ENCODE measurements around the gene FANCE. TPM values are rescaled to one million over a fixed set of nuclear protein-coding genes. Genes with fewer than 3 reads are reported as not detected.
"Not testable (repeated sequence)": the region's sequence is repeated elsewhere in the genome, so short reads cannot be mapped to it uniquely, and the experiment has no call there.

Gene FANCE
- total and polyA plus RNA-seq, 2 donors (not counting 1 experiment from before 2014, with no cell fraction given), result 9.2 to 12.8 TPM

- Mint-ChIP-seq H3K9me3 (ENCODE audit: insufficient read depth) (no peaks in the 10 kb centered on the region), H3K4me3 (no peak overlapping the region), H3K27ac (no peak overlapping the region), H3K4me1 (no peaks in the 10 kb centered on the region), H3K27me3 (no peaks in the 10 kb centered on the region)
- Histone ChIP-seq H3K27ac (ENCODE audit: low read length in 2 of 2) (no peak overlapping the region), H4K20me1 (ENCODE audit: control insufficient read depth, insufficient read depth, low read length, poor library complexity, severe bottlenecking) (no peaks in the 10 kb centered on the region), H3K9ac (ENCODE audit: low read length) (no peak overlapping the region), H2AFZ (ENCODE audit: insufficient read depth, low read depth, low read length, poor library complexity, severe bottlenecking) (no peak overlapping the region), H3K4me2 (replicated peaks; ENCODE audit: low read depth, low read length, poor library complexity, severe bottlenecking) (no peak overlapping the region), H3K9me3 (ENCODE audit: control extremely low read depth in 1 of 3, control insufficient read depth in 2 of 3, insufficient read depth in 1 of 3, low read length in 2 of 3) (no peaks in the 10 kb centered on the region), H3K4me1 (ENCODE audit: control insufficient read depth in 2 of 2, insufficient read depth in 2 of 2, low read length in 2 of 2) (no peaks in the 10 kb centered on the region), H3K79me2 (ENCODE audit: control insufficient read depth, insufficient read depth, low read length) (no peaks in the 10 kb centered on the region), H3K36me3 (replicated peaks in 1 of 2; ENCODE audit: control extremely low read depth in 1 of 2, control insufficient read depth in 1 of 2, extremely low read depth in 1 of 2, insufficient read depth in 2 of 2, low read length in 1 of 2) (no peaks in the 10 kb centered on the region), H3K4me3 (ENCODE audit: control extremely low read depth in 1 of 5, extremely low read depth in 1 of 5, insufficient read depth in 1 of 5, low read depth in 2 of 5, low read length in 4 of 5) (no peak overlapping the region), H3K27me3 (replicated peaks in 1 of 4; ENCODE audit: control extremely low read depth in 1 of 4, control insufficient read depth in 3 of 4, insufficient read depth in 4 of 4, low read length in 3 of 4) (no peaks in the 10 kb centered on the region)
- DNase-seq, result no peak
- CTCF ChIA-PET, result no interaction called here
- WGBS (ENCODE audit: insufficient coverage), result 94% methylated on average over 5 of the region's 8 CpGs
- no peak for TF ChIP-seq CTCF (IDR thresholded peaks at IDR 0.05)
- no peak for TF ChIP-seq EZH2 (IDR thresholded peaks at IDR 0.05; ENCODE audit: borderline replicate concordance, insufficient read depth, low read depth, low read length, poor library complexity, severe bottlenecking)
- no peak for ATAC-seq (ENCODE audit: low read depth)
- intact Hi-C loops (cut with micrococcal nuclease), result no loop called here
- POLR2A ChIA-PET, result no interaction called here
Measured at GRCh38 chr6:35436071-35436857, 15.9 kb upstream of the FANCE start.

- H3K9ac ChIP-seq (ENCODE audit: low read length); H3K4me3 ChIP-seq (ENCODE audit: control extremely low read depth in 1 of 5, extremely low read depth in 1 of 5, insufficient read depth in 1 of 5, low read depth in 2 of 5, low read length in 4 of 5); H3K27ac Mint-ChIP-seq; H3K4me2 ChIP-seq (replicated peaks; ENCODE audit: low read depth, low read length, poor library complexity, severe bottlenecking); H3K4me1 Mint-ChIP-seq; H3K4me3 Mint-ChIP-seq; ATAC-seq (ENCODE audit: low read depth); H3K79me2 ChIP-seq (ENCODE audit: control insufficient read depth, insufficient read depth, low read length); intact Hi-C loops (cut with micrococcal nuclease); POLR2A ChIA-PET; H3K27me3 ChIP-seq (replicated peaks in 1 of 4; ENCODE audit: control extremely low read depth in 1 of 4, control insufficient read depth in 3 of 4, insufficient read depth in 4 of 4, low read length in 3 of 4); H3K4me1 ChIP-seq (ENCODE audit: control insufficient read depth in 2 of 2, insufficient read depth in 2 of 2, low read length in 2 of 2); H3K9me3 Mint-ChIP-seq (ENCODE audit: insufficient read depth); H2AFZ ChIP-seq (ENCODE audit: insufficient read depth, low read depth, low read length, poor library complexity, severe bottlenecking); H3K27me3 Mint-ChIP-seq; H3K27ac ChIP-seq (ENCODE audit: low read length in 2 of 2); DNase-seq; H4K20me1 ChIP-seq (ENCODE audit: control insufficient read depth, insufficient read depth, low read length, poor library complexity, severe bottlenecking); H3K36me3 ChIP-seq (replicated peaks in 1 of 2; ENCODE audit: control extremely low read depth in 1 of 2, control insufficient read depth in 1 of 2, extremely low read depth in 1 of 2, insufficient read depth in 2 of 2, low read length in 1 of 2); H3K9me3 ChIP-seq (ENCODE audit: control extremely low read depth in 1 of 3, control insufficient read depth in 2 of 3, insufficient read depth in 1 of 3, low read length in 2 of 3): not testable (repeated sequence)
- no CpG with 5 or more reads among the region's 7 CpGs for WGBS (ENCODE audit: insufficient coverage)
- CTCF ChIA-PET, result interaction anchor here (0.7 kb wide), 1 partner anchor 22 kb away, joined by 5 read pairs; no protein-coding TSS in a partner anchor
Measured at GRCh38 chr6:35438378-35439065, 13.6 kb upstream of the FANCE start.

All from B cell (primary cell).